Mesenteric fat pad (tissue), 1 donor: Measurements from ENCODE around the gene TMX2. TPM values are rescaled to one million over a fixed set of nuclear protein-coding genes. Genes with fewer than 3 reads are reported as not detected.
"Not testable (repeated sequence)": the region's sequence is repeated elsewhere in the genome, so short reads cannot be mapped to it uniquely, and the experiment has no call there.

Experiments used
- DNase-seq: peaks from one replicate; pipeline ENCODE4 v3.0.0-alpha.2; 2020; ENCODE audit warnings: low spot score
- long read RNA-seq: library from polyadenylated mRNA; unstranded; transcript quantifications from one replicate; pipeline ENCODE4 v2.0.0, GENCODE V29; 2020
- total RNA-seq: library from RNA; stranded (reverse); fragmentation: NEBNext Ultra II Directional; extraction: Animal tissue kit (Norgen Biotek cat#: 25700); gene quantifications from one replicate; pipeline ENCODE4 v1.2.1, GENCODE V29; 2021
- donor health status: DM: yes; HTN: yes; CAD: no.

The TMX2 gene, protein sequence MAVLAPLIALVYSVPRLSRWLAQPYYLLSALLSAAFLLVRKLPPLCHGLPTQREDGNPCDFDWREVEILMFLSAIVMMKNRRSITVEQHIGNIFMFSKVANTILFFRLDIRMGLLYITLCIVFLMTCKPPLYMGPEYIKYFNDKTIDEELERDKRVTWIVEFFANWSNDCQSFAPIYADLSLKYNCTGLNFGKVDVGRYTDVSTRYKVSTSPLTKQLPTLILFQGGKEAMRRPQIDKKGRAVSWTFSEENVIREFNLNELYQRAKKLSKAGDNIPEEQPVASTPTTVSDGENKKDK
- total RNA-seq = 70.1 TPM
- long read RNA-seq, transcript TMX2-207 (8 exons, 1,697 nt) = minor isoform, 10 of 349 reads
- long read RNA-seq, transcript TMX2-201 (8 exons, 1,631 nt) = major isoform, 266 of 349 reads
- long read RNA-seq, transcript TMX2-202 (7 exons, 1,521 nt) = minor isoform, 38 of 349 reads
- long read RNA-seq, partial matches to known transcripts = 5 of 349 reads
- long read RNA-seq, other reads (novel, unspliced or antisense) = 26 of 349 reads

DNA sequence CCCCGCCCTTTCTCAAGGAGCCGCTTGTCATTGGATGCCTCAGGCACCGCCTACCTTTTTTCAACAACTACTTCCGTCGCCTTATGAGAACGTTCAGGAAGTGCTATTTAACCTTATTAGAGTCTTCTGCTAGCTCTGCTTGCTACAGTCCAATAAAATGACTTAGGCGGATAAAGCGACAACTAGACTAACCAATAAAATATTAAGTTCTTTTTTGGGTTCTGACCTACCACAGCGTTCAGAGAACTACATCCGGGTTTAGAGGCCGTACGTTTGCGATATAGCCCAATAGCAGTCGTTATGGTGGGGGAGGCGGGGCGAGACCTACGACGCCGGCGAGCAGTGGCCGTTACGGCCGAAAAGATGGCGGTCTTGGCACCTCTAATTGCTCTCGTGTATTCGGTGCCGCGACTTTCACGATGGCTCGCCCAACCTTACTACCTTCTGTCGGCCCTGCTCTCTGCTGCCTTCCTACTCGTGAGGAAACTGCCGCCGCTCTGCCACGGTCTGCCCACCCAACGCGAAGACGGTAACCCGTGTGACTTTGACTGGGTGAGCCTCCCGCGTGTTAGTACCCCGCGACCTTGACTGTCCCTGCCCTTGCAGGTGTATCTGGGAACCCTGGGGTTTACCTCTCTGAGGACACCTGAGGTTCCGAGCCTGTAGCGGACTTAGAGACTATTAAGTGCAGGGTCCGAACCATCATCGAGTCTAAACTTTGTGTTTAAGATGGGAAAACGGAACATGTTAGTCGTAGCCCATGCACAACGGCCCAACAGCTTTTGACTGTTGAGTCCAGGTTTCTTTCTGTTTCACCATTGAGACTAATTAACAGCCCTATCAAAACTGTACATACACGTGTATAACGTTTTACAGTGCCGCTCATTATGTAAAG, at the start of gene TMX2:
TMX2 (plus strand) TSS at position 338 of the 895 bp plus-strand sequence; CDS start at position 364, 26 bp downstream.
- DNase-seq = peak; percentile 96

DNA sequence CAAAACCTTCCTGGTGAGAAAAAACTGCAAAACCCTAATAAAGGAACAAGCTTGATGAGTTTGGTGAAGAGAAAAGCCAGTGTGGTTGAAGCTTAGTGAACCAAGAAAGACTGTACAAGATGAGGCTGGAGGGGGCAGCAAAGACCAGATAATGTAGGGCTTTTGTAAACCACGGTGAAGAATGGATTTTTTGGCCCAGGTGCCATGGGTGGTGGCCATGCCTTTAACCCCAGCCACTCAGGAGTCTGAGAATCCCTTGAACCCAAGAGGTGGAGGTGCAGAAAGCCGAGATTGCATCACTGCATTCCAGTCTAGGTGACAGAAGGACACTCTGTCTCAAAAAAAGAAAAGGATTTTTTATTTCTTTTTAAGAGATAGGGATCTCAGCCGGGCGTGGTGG, 49.5 kb upstream of the TMX2 start:
- DNase-seq = no peak

DNA sequence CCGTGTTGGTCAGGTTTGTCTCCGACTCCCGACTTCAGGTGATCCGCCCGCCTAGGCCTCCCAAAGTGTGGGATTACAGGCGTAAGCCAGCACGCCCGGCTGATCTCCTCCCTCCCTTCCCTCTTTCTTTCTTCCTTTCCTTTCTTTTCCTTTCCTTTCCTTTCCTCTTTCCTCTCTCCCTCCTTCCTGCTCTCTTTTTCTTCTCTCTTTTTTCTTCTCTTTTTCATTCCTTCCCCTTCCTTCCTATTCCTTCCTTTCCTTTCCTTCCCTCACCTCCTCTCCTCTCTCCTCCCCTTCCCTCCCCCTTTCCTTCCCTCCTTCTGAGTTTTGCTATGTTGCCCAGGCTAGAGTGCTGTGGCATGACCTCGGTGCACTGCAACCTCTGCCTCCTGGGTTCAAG, 48.4 kb upstream of the TMX2 start:
- no peak for DNase-seq

DNA sequence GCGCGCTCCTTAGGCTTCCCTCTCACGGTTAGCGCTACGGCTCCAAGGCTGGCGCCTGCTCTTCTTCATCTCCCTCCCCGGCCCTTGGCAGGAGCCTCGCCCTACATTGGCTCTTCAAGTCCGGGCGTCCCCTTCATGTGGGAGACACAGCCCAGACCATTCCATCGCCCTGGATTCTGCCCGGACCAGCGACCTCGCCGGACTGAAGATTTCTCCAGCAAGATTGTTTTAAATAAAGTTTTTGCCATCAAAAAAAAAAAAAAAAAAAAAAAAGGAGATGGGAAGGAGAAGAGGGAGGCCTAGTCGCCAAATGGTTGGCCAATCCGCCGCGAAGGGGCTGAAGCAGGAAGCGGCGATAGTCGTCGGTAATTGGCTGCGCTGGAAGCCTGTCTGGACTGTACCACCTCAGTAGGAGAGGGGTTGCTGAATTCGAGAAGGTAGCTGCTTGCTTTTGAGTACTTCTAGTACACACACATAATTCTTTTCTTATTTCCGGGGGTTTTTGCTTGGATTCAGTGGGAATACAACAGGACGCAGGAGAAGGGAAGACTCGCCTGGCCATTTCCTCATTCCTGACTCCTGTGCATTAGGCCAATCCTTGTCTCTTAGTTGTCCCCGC, 45.2 kb upstream of the TMX2 start:
- DNase-seq = peak; percentile 97

DNA sequence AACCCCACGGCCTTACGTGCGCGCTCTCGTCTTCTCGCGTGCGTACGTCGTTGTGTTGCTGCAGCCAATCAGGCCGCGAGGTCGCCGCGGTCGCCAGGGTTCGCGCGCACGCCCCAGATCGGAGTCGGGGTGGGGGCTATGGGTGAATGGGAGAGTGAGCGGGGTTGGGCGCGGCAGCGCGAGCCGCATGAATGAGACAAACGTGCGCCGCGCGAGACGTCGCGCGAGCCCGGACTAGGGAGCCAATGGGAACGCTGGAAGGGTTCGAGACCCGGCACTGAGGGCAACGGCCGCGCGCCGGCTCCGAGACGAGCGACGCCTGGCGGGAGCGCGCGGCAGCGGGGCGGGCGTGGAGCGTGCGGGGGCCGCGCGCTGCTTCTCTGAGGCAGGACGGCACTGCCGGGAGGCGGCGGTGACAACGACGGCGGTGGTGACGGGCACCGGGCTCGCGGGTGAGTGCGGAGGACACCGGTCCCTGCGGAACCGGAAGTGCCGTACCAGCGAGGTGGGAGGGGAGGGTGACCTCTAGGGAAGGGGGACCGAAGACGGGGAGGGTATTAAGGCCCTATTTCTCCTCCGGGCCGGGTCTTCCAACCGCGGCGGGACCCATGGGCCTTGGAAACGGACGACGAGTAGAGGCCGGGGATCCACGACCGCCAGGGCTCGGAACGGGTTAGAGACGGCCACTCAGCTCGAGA, 44.5 kb upstream of the TMX2 start, which contains the start of gene ZDHHC5:
ZDHHC5 (plus strand) TSS at position 379 of the 698 bp plus-strand sequence. CDS start 4,977 bp downstream, outside the sequence.
- peak; percentile 99 for DNase-seq

DNA sequence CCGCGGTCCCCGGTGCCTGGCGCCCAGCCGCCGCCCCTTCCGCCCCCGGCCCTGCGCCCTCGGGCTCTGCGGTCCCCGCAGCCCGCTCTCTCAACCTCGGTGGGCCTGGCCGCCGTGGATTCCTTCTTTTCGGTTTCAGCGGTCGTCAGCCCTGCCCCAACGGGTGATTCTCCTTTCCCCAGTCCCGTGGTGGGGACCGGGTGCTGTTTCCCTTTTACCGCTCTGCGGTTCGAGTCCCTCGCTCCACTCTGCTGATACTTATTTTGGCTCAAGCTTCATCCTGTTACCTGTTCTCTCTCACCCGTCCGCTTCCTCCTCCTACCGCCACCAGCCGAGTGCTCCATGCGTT, 44.0 kb upstream of the TMX2 start:
- DNase-seq = no peak

DNA sequence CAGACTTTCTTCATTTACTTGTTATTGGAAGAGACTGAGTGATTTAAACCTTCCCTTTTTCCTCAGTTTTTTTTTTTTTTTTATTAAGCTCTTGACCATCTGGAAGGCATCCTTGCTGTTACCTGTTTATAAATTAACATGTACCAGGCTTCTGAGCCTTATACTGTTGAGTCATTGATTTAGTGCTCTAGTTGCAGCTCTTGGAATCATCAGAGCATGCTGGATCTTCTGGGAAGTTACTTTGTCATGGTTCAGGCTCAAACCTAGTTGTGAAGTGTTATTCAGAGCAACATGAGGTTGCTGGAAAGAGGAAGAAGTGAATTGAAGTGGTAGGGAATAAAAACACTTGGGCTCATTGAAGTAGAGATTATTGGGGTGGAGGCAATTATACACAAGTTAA, 38.1 kb upstream of the TMX2 start:
- DNase-seq = no peak

DNA sequence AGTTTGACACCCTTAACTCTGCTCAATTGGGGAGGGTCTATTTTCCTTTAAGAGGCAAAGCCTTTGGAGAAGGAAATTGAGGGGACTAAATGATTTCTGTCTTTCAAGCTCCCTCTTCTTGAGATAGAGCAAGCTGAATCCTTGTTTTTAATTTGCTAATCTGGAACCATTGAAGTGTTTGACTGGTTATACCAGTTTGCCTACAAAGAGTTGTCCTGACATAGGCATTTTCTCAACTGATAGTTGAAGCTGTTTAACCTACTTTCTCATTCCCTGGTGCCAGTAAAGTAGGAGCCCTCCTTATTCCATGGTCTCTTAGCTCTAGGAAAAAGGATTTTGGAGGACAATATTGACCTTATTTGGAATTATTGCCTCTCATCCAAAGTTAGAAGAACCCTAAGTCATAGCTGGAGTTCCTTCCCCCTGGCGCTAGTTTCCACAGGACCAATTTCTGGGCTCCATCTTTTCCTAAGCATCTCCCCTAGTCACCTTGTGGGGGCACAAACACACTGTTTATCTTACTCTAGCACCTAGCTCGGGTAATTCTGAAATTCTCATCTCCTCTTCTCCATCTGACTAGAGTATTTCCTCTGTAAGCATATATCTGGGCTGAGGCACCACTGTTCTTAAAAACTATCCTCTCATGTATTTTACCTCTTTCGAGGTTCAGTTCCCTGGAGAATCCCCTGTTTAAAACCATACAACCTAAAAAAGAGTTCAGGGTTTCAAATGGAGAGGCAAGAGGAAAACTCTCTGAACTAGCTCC, 37.0 kb upstream of the TMX2 start:
- DNase-seq = no peak

DNA sequence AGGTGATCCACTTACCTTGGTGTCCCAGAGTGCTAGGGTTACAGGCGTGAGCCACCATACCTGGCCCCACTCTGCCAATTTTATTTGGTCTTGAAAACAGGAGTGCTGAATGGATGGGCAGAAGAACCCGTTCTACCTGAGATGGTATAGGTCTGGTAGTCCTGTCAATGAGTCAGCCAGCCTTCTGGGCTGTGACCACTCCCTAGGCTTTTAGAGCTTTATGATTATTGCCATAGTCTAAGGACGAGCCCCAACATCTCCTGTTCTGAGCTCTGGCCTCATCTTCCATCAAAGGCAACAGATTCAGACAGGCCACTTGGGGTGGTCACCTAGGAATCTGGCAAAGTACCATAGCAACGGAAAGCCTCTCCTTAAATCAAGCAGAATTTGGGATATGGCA, 33.0 kb upstream of the TMX2 start:
- DNase-seq = no peak

DNA sequence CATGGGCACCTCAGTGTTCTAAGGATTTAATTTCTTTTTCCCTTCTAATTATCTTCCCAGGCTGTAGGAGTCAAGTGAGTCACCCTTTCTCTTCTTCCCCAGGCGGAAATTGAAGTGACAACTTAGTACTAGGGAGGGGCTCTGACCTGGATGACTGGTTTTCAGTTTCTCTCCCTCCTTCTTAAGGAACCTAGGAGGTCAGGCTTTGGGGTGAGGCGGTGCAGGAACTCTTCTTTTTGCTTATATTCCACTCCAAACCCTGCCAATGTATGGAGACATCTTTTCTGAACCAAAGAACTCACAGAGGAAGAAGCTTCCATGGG, 31.9 kb upstream of the TMX2 start:
- no peak for DNase-seq

DNA sequence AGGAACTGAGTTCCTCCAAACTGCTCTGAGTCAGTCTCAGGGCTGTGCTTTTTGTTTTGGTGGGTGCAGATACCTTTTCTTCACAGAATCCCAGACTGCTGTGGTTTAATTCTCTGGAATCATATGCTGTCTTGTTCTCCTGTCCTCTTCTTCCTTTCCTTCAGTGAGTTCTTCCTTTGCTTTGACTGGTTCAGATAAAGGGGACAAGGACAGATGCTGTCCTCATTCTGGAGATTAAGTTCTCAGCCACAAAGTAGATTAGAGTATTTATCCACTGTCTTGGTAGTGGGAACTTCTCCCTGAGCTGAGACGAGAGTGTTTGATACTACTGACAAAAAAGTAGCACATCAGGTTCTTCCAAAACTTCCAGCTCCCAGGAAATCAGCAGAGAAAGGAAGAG, 31.2 kb upstream of the TMX2 start:
- DNase-seq = no peak

DNA sequence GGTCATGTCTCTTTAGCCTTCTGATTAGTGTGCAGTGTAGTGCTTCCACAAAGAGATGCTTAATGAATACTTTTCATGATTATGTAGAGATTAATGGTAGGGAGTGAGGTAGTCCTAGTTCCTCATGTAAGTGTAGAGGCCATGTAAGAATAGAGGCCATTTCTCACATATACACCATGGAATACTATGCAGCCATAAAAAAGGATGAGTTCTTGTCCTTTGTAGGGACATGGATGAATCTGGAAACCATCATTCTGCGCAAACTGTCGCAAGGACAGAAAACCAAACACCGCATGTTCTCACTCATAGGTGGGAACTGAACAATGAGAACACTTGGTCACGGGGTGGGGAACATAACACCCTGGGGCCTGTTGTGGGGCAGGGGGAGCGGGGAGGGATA, 21.9 kb upstream of the TMX2 start:
- not testable (repeated sequence) for DNase-seq

DNA sequence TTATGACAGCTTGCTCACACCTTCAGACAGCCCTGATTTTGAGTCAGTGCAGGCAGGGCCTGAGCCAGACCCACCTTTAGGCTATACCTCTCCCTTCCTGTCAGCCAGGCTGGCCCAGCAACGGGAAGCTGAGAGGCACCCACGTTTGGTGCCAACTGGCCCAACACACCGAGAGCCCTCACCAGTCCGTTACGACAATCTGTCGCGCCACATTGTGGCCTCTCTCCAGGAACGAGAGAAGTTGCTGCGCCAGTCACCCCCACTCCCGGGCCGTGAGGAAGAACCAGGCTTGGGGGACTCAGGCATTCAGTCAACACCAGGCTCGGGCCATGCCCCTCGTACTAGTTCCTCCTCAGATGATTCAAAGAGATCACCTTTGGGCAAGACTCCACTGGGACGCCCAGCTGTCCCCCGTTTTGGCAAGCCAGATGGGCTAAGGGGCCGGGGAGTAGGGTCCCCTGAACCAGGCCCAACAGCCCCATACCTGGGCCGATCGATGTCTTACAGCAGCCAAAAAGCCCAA, 13.5 kb upstream of the TMX2 start:
- DNase-seq = no peak

DNA sequence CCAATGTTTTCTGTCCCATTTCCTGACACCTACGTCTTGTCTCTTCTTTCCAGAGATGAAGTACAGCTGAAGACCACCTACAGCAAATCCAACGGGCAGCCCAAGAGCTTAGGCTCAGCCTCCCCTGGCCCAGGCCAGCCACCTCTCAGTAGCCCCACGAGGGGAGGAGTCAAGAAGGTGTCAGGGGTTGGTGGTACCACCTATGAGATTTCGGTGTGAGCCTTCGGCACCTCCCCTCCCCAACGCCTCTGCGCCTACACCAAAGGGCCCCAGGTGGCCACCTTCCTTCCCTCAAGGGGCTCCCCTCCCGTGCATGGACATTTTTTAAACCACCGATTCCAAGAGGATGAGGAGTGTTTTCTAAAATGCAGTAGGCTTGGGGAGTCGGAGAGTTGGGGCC, 12.6 kb upstream of the TMX2 start:
- no peak for DNase-seq

DNA sequence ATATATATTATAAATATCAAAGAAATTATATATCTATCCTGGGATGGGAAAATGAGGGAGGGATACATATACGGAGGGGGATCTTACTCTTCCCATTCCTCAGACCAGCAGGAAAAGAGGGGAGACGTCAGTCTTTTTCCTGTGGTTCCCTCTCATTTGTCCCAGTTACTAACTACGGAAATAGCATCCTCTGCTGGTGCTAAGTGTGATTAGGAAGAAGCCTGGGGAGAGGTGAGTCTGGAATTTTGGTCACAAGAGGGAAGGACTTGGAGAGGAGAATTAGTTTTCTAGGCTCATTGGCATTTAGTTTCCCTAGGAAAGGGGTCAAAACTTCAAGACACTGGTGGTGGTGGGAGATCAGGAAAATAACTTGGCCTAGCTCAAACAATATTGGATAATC, 12.0 kb upstream of the TMX2 start:
- DNase-seq = no peak

DNA sequence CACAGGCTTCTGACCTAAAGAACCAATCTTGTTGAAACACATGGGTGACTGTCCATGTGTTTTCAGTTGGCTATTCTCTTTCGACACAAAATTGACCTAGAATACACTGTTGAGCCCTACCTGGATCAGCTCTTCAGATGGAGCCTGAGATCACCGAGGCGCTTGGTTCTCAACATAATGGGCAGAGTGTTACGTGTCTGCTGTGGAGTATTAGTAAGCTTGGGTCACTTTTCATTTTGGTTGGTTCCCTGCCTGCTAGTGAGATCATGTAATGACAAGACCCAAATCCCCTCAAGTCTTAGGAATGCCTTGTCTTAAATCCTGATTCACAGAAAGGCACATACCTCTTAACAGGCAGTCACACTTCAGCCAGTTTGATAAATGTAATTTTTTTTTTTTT, 9.1 kb upstream of the TMX2 start:
- no peak for DNase-seq

DNA sequence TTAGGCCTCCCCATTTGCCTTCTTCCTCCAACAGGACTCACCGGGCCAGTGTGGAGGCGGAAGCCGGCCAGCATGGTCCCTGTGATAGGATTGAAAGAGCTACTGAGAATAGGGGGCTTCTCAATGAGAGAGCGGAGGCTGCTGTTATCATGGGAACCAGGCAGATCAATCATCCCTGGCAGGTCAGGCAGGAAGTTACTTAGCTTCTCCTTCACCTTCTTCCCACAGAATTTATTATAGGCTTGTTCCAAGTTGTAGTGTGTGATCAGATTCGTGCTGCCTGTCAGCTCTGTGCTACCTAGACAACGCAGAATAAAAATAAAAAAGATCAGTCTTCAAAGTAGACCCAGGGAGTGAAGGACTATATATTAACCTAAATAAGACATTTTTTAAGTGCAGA, 7.5 kb upstream of the TMX2 start:
- DNase-seq = no peak

DNA sequence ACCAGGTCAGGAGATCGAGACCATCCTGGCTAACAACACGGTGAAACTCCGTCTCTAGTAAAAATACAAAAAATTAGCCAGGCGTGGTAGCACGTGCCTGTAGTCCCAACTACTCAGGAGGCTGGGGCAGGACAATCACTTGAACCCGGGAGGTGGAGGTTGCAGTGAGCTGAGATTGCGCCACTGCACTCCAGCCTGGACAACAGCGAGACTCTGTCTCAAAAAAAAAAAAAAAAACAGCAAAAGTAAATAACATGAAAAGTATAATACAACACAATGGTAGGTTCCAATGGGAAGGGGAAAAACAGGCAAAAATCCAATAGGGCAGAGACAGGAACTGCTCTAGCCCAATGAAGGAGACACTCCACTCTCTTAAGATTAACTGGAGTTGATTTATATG, 7.0 kb upstream of the TMX2 start:
- not testable (repeated sequence) for DNase-seq

DNA sequence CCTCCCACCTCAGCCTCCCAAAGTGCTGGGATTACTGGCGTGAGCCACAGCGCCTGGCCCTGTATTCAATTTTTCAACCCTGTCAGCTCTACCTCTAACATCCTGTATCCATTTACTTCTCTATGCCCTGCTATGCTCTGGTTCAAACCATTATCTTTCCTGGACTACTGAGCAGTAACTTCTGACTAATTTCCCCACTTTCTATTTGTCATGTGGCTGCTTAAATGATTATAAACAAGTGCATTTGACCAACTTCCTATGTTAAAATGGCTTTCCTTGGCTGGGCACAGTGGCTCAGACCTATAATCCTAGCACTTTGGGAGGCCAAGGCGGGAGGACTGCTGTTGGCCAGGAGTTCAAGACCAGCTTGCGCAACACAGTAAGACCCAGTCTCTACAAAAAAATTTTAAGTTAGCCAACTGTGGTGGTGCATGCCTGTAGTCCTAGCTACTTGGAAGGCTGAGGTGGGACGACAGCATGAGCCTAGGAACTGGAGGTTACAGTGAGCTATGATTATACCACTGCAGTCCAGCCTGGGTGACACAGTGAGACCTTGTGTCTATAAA, 2.5 kb upstream of the TMX2 start:
- no peak for DNase-seq
